NT2/D1 (cell line): ENCODE data around the gene IL17REL.
"Not testable (repeated sequence)": the region's sequence is repeated elsewhere in the genome, so short reads cannot be mapped to it uniquely, and the experiment has no call there.

Experiments
- DNase-seq: peaks from one replicate; pipeline ENCODE4 v3.0.0-alpha.2; 2011; ENCODE audit warnings: low read depth, low spot score
- H3K27me3 ChIP-seq: 2 replicates; pipeline ENCODE4 v1.6.0; 2011; ENCODE audit warnings: mild to moderate bottlenecking; ENCODE audit not compliant: insufficient read length, insufficient read depth
- H3K36me3 ChIP-seq: 2 replicates; pipeline ENCODE4 v1.6.1; 2011; ENCODE audit warnings: mild to moderate bottlenecking, low read length, mixed read lengths; ENCODE audit not compliant: insufficient read depth, insufficient read length
- H3K4me1 ChIP-seq: 2 replicates; pipeline ENCODE4 v1.5.1; 2011; ENCODE audit not compliant: insufficient read depth, insufficient read length
- H3K4me3 ChIP-seq: 2 replicates; pipeline ENCODE4 v1.5.1; 2011; ENCODE audit warnings: low read depth; ENCODE audit not compliant: insufficient read length
- H3K9ac ChIP-seq: 2 replicates; pipeline ENCODE4 v1.6.0; 2011; ENCODE audit warnings: low read depth; ENCODE audit not compliant: insufficient read length
- H3K9me3 ChIP-seq: 2 replicates; pipeline ENCODE4 v1.5.1; 2011; ENCODE audit warnings: mild to moderate bottlenecking, low read length; ENCODE audit not compliant: insufficient read depth
- SUZ12 ChIP-seq: IDR thresholded peaks from 2 replicates; pipeline ENCODE4 v1.6.1; 2011; ENCODE audit not compliant: insufficient read length, insufficient read depth; ENCODE audit errors: extremely low read depth
- YY1 ChIP-seq: IDR thresholded peaks from 2 replicates; pipeline ENCODE4 v1.6.1; 2011; ENCODE audit not compliant: insufficient read length, insufficient read depth
- ZNF274 ChIP-seq: IDR thresholded peaks from 2 replicates; pipeline ENCODE4 v1.6.1; 2011; ENCODE audit warnings: mild to moderate bottlenecking, low read depth, low read length

The IL17REL gene

DNA sequence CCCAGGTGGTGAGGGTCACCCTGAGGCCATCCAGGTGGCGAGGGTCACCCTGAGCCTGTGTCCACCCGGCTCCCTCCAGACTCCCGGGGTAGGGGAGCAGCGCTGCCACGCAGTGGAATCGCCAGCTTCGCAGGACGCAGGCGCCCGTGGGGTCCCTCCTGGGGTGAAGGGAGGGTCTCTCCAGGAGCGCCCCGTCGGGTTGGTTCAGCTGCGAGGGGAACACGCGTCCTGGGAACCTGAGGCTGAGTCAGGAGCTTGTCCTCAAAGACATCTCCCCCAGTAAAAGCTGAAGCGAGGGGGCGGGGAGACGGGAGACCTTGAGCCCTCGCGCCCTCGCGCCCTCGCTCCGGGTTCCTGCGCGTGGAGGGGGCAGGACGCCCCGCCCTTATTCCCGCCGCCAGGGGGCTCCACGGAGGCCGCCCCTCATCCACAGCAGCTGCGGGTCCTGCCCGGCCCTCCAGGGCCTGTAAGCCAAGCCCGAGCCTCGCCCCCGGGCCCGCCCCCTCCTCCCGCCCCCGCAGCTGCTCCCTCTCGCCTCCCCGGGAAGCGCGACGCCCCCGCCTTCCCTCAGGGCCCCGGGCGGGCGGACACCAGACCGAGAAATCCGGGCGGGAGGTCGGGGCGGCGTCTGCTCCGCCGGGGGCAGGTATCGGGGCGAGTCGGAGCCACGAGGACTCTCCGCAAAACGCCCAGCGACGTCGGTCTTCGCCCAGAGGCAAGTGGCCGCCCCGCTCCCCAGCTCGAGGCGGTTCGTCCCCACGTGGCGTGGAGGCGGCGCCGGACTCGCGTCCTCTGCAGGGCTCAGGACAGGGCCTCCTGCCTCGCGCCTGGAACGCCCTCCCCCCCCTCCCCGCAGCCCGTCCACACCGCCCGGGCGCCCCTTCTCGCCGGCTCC lies 29.2 kb downstream of the IL17REL start:
- TF ChIP-seq ZNF274 (no peak), YY1 (no peak), SUZ12 (no peak)
- Histone ChIP-seq H3K27me3 (peaks cover 19% of the 10 kb centered on the region), H3K4me1 (peaks cover 5% of the 10 kb centered on the region), H3K9me3 (0 out of 2 replicates have a peak, but pooled peaks cover 13% of the 10 kb centered on the region), H3K4me3 (peak overlapping the region; percentile 36), H3K9ac (peak overlapping the region; percentile 64), H3K36me3 (no peaks in the 10 kb centered on the region)
- DNase-seq, result no peak

GRCh38 chr22:49981799-49982198 lies 30.8 kb downstream of the IL17REL start:
- H3K9me3 ChIP-seq, result 0 out of 2 replicates have a peak, but pooled peaks cover 12% of the 10 kb centered on the region
- H3K27me3 ChIP-seq, result peaks cover 19% of the 10 kb centered on the region
- H3K4me3 ChIP-seq, H3K9ac ChIP-seq, DNase-seq, H3K36me3 ChIP-seq, H3K4me1 ChIP-seq: not testable (repeated sequence)

DNA sequence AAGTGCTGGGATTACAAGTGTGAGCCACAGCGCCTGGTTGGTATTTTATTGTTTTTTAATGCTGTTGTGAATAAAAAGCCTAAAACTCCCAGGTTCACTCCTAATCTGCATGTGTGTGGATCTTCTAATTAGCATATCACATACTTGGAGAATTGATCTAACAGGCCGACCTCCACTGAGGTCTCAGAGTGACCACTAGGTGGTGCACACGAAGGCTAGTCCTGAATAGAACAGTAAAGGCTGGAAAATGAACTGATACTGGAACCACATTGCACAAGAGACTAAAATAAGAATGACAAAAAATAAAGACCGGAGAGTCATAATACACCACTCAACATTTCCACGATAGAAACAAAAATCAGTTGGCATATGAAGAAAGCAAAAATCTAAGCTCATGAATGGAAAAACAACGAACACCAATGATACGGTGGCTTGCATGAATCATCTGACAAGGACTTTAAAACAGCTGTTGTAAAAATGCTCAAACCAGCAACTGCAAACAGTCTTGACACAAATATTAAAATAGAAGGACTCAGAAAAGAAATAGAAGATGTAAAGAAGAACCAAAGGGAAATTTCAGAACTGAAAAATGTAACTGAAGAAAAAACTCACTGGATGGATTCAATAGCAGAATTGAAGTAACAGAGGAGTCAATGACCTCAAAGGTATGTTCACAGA lies 32.8 kb downstream of the IL17REL start:
- Histone ChIP-seq H3K36me3 (no peaks in the 10 kb centered on the region), H3K4me1 (peaks cover 9% of the 10 kb centered on the region), H3K9ac (no peak overlapping the region), H3K9me3 (no peaks in the 10 kb centered on the region), H3K4me3 (no peak overlapping the region), H3K27me3 (peaks cover 14% of the 10 kb centered on the region)
- TF ChIP-seq SUZ12 (no peak), YY1 (no peak), ZNF274 (no peak)
- peak; percentile 44 for DNase-seq

DNA sequence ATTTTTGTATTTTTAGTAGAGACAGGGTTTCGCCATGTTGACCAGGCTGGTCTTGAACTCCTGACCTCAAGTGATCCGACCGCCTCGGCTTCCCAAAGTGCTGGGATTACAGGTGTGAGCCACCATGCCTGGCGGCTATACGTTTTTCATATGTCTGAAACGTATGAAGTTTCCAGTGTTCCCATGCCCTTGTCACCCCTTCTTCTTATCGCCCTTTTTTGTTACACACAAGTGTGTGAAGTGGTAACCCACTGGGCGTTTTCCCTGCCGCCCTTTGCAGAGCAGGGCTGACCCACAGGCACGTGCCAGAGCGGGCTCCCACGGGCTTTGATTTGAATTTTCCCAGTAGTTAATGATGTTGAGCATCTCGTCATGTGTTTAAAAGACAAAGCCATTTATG lies 35.0 kb downstream of the IL17REL start:
- Histone ChIP-seq H3K9ac (no peak overlapping the region), H3K9me3 (no peaks in the 10 kb centered on the region)
- no peak for TF ChIP-seq SUZ12
- no peak for TF ChIP-seq ZNF274
- no peak for TF ChIP-seq YY1

DNA sequence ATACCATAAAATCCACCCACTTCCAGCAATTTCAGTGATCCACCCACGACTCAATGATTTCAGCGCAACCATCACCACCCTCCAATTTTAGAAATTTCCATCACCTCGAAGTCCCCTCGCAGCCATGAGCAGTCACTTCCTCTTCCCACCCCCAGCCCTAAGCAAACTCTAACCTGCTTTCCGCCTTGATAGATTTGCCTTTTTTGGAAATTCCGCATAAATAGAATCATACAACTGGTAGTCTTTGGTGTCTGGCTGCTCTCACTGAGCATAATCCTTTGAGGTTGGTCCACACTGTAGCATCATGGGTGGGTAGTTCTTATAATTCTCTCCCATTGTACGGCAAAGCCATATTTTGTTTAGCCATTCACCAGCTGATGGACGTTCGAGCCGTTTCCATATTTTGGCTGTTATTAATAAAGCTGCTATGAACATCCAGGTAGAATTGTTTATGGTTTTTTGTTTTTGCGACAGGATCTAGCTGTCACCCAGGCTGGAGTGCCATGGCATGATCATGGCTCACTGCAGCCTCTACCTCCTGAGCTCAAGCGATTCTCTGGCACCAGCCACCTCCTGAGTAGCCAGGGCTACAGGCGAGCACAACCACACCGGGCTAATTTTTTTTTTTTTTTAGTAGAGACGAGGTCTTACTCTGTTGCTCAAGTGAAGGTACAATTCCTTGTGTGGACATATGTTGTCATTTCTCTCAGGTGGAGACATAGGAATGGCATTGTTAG lies 36.0 kb downstream of the IL17REL start:
- no peak for TF ChIP-seq SUZ12
- no peak for TF ChIP-seq ZNF274
- no peak for TF ChIP-seq YY1
- no peak for DNase-seq
- Histone ChIP-seq H3K36me3 (no peaks in the 10 kb centered on the region), H3K4me1 (peaks cover 4% of the 10 kb centered on the region), H3K9me3 (no peaks in the 10 kb centered on the region), H3K9ac (no peak overlapping the region), H3K4me3 (no peak overlapping the region), H3K27me3 (peaks cover 17% of the 10 kb centered on the region)

More for the DNA sequence above, 35.0 kb downstream of the IL17REL start:
- H3K27me3 ChIP-seq, result peaks cover 9% of the 10 kb centered on the region
- DNase-seq, result no peak
- peaks cover 4% of the 10 kb centered on the region for H3K4me1 ChIP-seq
- H3K36me3 ChIP-seq, result no peaks in the 10 kb centered on the region
- no peak overlapping the region for H3K4me3 ChIP-seq

GRCh38 chr22:49975543-49976389 lies 36.8 kb downstream of the IL17REL start:
- no peaks in the 10 kb centered on the region for H3K9me3 ChIP-seq
- H3K9ac ChIP-seq, result no peak overlapping the region
- TF ChIP-seq ZNF274, result no peak
- no peak for TF ChIP-seq YY1
- no peak for TF ChIP-seq SUZ12
- H3K36me3 ChIP-seq, result no peaks in the 10 kb centered on the region
- DNase-seq, result no peak
- peaks cover 4% of the 10 kb centered on the region for H3K4me1 ChIP-seq
- H3K27me3 ChIP-seq, result peaks cover 24% of the 10 kb centered on the region
- no peak overlapping the region for H3K4me3 ChIP-seq
